Smooth muscle cell (in vitro differentiated cells): ENCODE measurements around the gene METTL22. TPM values are rescaled to one million over a fixed set of nuclear protein-coding genes. Genes with fewer than 3 reads are reported as not detected.

ENCODE experiments used
- DNase-seq: peaks from one replicate; lab custom pipeline; 2025; ENCODE audit not compliant: unreplicated experiment; lab: John Stamatoyannopoulos, UW
- H2AFZ ChIP-seq: fragments of 200-600 bp; sonication (generic); 2 replicates; pipeline ENCODE4 v1.6.0; 2016; ENCODE audit warnings: antibody characterized with exemption, low read depth, mild to moderate bottlenecking
- H3F3A ChIP-seq: fragments of 200-600 bp; sonication (generic); 2 replicates; pipeline ENCODE4 v1.6.0; 2017; ENCODE audit warnings: antibody characterized with exemption, low read depth
- H3K27ac ChIP-seq: fragments of 200-600 bp; sonication (generic); 2 replicates; pipeline ENCODE4 v1.5.1; 2016; ENCODE audit warnings: low read depth, mild to moderate bottlenecking
- H3K27me3 ChIP-seq: fragments of 200-600 bp; sonication (generic); 2 replicates; pipeline ENCODE4 v1.6.1; 2016; ENCODE audit warnings: low read depth, mild to moderate bottlenecking
- H3K36me3 ChIP-seq: fragments of 200-600 bp; sonication (generic); 2 replicates; pipeline ENCODE4 v1.5.1; 2016; ENCODE audit warnings: low read depth
- H3K4me1 ChIP-seq: fragments of 200-600 bp; sonication (generic); 2 replicates; pipeline ENCODE4 v1.5.1; 2016; ENCODE audit warnings: low read depth
- H3K4me2 ChIP-seq: fragments of 200-600 bp; sonication (generic); 2 replicates; pipeline ENCODE4 v1.6.0; 2016; ENCODE audit warnings: mild to moderate bottlenecking
- H3K4me3 ChIP-seq: fragments of 200-600 bp; sonication (generic); 2 replicates; pipeline ENCODE4 v1.5.1; 2016; ENCODE audit warnings: mild to moderate bottlenecking
- H3K79me2 ChIP-seq: fragments of 200-600 bp; sonication (generic); 2 replicates; pipeline ENCODE4 v1.6.0; 2016; ENCODE audit warnings: low read depth, mild to moderate bottlenecking
- H3K9ac ChIP-seq: fragments of 200-600 bp; sonication (generic); 2 replicates; pipeline ENCODE4 v1.6.0; 2016; ENCODE audit warnings: low read depth
- H3K9me3 ChIP-seq: fragments of 200-600 bp; sonication (generic); replicated peaks from 2 replicates; pipeline ENCODE4 v1.5.1; 2016; ENCODE audit warnings: low read depth
- H4K20me1 ChIP-seq: fragments of 200-600 bp; sonication (generic); 2 replicates; pipeline ENCODE4 v1.6.0; 2016; ENCODE audit warnings: low read depth
- WGBS: methylation state at CpG from one replicate; pipeline ENCODE4 v1.1.7; 2016; ENCODE audit warnings: low lambda C conversion rate; 5-methylcytosine and 5-hydroxymethylcytosine counted together
- polyA plus RNA-seq: library from polyadenylated mRNA; unstranded; fragments of >200 nt; fragmentation: Nextera tagmentation; extraction: Ambion mirVana; gene quantifications from 2 replicates; pipeline ENCODE4 v1.2.1, GENCODE V29; 2016
- total RNA-seq: library from RNA; depleted of rRNA; stranded (reverse); fragments of >200 nt; gene quantifications from 2 replicates; pipeline ENCODE4 v1.2.3, GENCODE V29; 2014
- TF ChIP-seq, protein P1 (sequence below): fragments of 200-600 bp; sonication (generic); IDR thresholded peaks from 2 replicates; pipeline ENCODE4 v1.5.1; 2017; ENCODE audit warnings: borderline replicate concordance, mild to moderate bottlenecking, antibody characterized with exemption; ENCODE audit not compliant: insufficient read depth, poor library complexity, severe bottlenecking

METTL22 gene
- total and polyA plus RNA-seq, 2 experiments from 2014 or later = 19.2 to 37.4 TPM

DNA sequence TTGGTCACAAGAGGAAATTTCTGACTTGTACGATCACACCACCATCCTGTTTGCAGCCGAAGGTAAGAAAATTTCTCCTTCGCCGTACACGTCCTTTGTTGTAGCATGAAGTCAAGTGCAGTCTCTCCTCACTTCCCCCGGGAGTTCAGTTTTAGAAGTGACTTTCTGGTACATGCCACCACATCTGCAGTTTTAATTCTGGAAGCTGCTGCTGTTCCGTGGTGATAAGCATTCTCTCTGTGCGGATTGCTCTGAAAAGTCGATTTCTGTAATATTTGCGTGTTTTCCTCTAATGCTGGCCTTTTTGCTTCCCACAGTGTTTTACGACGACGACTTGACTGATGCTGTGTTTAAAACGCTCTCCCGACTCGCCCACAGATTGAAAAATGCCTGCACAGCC lies 20.6 kb downstream of the METTL22 start:
- no peak for DNase-seq
- Histone ChIP-seq H3K27me3 (no peaks in the 10 kb centered on the region), H3K4me2 (no peak overlapping the region), H2AFZ (no peak overlapping the region), H3K9me3 (no peaks in the 10 kb centered on the region), H3K36me3 (peaks cover 4% of the 10 kb centered on the region), H3K9ac (no peak overlapping the region), H3K4me1 (no peaks in the 10 kb centered on the region), H3K4me3 (no peak overlapping the region), H4K20me1 (peaks cover 12% of the 10 kb centered on the region), H3F3A (no peaks in the 10 kb centered on the region), H3K27ac (no peak overlapping the region), H3K79me2 (no peaks in the 10 kb centered on the region)
- WGBS = 91% methylated on average over 16 of the region's 16 CpGs
- TF ChIP-seq, protein P1, sequence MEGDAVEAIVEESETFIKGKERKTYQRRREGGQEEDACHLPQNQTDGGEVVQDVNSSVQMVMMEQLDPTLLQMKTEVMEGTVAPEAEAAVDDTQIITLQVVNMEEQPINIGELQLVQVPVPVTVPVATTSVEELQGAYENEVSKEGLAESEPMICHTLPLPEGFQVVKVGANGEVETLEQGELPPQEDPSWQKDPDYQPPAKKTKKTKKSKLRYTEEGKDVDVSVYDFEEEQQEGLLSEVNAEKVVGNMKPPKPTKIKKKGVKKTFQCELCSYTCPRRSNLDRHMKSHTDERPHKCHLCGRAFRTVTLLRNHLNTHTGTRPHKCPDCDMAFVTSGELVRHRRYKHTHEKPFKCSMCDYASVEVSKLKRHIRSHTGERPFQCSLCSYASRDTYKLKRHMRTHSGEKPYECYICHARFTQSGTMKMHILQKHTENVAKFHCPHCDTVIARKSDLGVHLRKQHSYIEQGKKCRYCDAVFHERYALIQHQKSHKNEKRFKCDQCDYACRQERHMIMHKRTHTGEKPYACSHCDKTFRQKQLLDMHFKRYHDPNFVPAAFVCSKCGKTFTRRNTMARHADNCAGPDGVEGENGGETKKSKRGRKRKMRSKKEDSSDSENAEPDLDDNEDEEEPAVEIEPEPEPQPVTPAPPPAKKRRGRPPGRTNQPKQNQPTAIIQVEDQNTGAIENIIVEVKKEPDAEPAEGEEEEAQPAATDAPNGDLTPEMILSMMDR = no peak

- Histone ChIP-seq H3K36me3 (peaks cover 3% of the 10 kb centered on the region), H3K27me3 (no peaks in the 10 kb centered on the region), H3K79me2 (no peaks in the 10 kb centered on the region), H4K20me1 (no peaks in the 10 kb centered on the region), H3K27ac (no peak overlapping the region), H3K4me1 (no peaks in the 10 kb centered on the region), H2AFZ (no peak overlapping the region), H3K4me2 (no peak overlapping the region), H3K9me3 (no peaks in the 10 kb centered on the region), H3K4me3 (no peak overlapping the region), H3F3A (no peaks in the 10 kb centered on the region), H3K9ac (no peak overlapping the region)
- DNase-seq = no peak
- TF ChIP-seq, protein P1 = no peak
- 90% methylated on average over 28 of the region's 29 CpGs for WGBS
These were observed 23.0 kb downstream of the METTL22 start for GRCh38 chr16:8644211-8645140.

GRCh38 chr16:8645141-8645521 lies 23.6 kb downstream of the METTL22 start:
- 88% methylated on average over 11 of the region's 11 CpGs for WGBS
- TF ChIP-seq, protein P1 = no peak
- Histone ChIP-seq H4K20me1 (no peaks in the 10 kb centered on the region), H3K4me3 (no peak overlapping the region), H3K9me3 (no peaks in the 10 kb centered on the region), H3K9ac (no peak overlapping the region), H2AFZ (no peak overlapping the region), H3K4me1 (no peaks in the 10 kb centered on the region), H3K4me2 (no peak overlapping the region), H3K27me3 (no peaks in the 10 kb centered on the region), H3K79me2 (no peaks in the 10 kb centered on the region), H3K27ac (no peak overlapping the region), H3K36me3 (peaks cover 3% of the 10 kb centered on the region), H3F3A (no peaks in the 10 kb centered on the region)
- no peak for DNase-seq
